PC-9 (cell line): ENCODE data around the gene SLC22A23.

Experiments
- EZH2 ChIP-seq: fragments of 200-600 bp; sonication (generic); IDR thresholded peaks from 2 replicates; pipeline ENCODE4 v1.8.0; 2017; ENCODE audit warnings: antibody characterized with exemption, low read depth
- TF ChIP-seq, protein P1 (sequence below): fragments of 200-600 bp; sonication (generic); conservative IDR thresholded peaks from 2 replicates; pipeline ENCODE4 v1.6.1; 2017; ENCODE audit warnings: mixed run types, antibody characterized with exemption, mild to moderate bottlenecking, moderate library complexity

DNA sequence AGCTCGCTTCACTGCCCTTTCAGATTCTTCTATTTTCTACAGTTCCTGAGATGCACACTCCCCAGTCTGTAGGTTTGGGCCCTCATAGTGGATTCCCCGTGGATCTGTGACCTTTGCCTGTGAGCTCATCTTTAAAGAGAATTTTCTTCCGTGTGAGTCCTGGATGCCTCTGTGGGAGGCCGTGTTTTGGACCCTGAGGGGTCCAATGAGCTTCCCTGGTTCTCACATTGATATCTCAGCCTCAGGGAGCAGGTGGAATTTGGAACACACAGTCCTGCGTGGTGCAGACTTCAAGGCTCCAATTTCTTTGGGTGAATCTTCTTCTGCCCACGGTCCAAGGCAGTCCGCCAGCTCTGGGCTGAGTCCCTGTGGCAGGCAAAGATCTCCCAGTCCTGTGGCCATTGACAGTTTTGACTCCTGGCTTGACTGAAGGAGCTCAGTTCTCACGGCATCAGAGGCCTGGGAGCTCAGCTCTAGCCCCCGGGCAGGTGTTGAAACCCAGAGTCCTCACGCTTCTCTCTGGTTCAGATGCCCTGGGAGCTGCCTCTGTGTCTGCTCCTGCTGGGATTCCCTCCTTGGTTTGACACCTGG is 137.1 kb downstream of the SLC22A23 start:
- TF ChIP-seq, protein P1, sequence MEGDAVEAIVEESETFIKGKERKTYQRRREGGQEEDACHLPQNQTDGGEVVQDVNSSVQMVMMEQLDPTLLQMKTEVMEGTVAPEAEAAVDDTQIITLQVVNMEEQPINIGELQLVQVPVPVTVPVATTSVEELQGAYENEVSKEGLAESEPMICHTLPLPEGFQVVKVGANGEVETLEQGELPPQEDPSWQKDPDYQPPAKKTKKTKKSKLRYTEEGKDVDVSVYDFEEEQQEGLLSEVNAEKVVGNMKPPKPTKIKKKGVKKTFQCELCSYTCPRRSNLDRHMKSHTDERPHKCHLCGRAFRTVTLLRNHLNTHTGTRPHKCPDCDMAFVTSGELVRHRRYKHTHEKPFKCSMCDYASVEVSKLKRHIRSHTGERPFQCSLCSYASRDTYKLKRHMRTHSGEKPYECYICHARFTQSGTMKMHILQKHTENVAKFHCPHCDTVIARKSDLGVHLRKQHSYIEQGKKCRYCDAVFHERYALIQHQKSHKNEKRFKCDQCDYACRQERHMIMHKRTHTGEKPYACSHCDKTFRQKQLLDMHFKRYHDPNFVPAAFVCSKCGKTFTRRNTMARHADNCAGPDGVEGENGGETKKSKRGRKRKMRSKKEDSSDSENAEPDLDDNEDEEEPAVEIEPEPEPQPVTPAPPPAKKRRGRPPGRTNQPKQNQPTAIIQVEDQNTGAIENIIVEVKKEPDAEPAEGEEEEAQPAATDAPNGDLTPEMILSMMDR = no peak
- no peak for TF ChIP-seq EZH2
